Mammary epithelial cell (primary cell): ENCODE results near the gene LRRC52.

Experiments used
- CTCF ChIP-seq, 2 donors: IDR thresholded peaks in 1 of 2; conservative IDR thresholded peaks in 1 of 2; 2 replicates each; pipeline ENCODE4 v1.5.1; 2011 to 2012; ENCODE audit warnings: inconsistent platforms in 2 of 2, low read length in 2 of 2, mild to moderate bottlenecking in 2 of 2, control low read depth in 1 of 2, low read depth in 1 of 2; ENCODE audit not compliant: insufficient read depth in 1 of 2; ENCODE audit errors: extremely low read depth in 1 of 2
- EZH2 ChIP-seq: IDR thresholded peaks from 2 replicates; pipeline ENCODE4 v1.6.1; 2012; ENCODE audit warnings: low read length, inconsistent platforms, borderline replicate concordance

GRCh38 chr1:165610866-165611265 lies 67.1 kb downstream of the LRRC52 start:
- no peak for TF ChIP-seq CTCF (conservative IDR thresholded peaks at IDR 0.05 in 1 of 2, IDR thresholded peaks at IDR 0.05 in 1 of 2; ENCODE audit: extremely low read depth in 1 of 2, insufficient read depth in 1 of 2, low read depth in 1 of 2, low read length in 2 of 2)
- no peak for TF ChIP-seq EZH2
